ENCODE results near the gene PUSL1.

DNA sequence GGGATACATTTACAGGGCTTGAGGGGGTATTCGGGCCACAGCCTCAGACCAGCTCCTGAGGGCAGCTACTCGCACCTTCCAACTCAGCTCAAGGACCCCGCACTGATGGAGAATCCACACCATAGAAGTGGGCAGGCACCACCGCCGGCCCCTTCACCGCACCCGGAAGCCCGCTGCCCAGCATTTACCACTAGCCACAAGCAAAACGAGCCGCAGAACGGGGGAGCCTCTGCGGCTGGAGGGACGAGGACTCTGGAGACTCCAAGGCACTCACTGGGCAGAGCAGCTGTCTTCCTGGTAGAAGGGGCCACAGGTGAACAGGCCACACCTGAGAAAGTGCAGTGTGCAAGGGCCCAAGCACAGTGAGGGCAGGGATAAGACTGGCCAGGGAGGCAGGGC lies 40.1 kb upstream of the PUSL1 start:
- TF ChIP-seq, protein P1, sequence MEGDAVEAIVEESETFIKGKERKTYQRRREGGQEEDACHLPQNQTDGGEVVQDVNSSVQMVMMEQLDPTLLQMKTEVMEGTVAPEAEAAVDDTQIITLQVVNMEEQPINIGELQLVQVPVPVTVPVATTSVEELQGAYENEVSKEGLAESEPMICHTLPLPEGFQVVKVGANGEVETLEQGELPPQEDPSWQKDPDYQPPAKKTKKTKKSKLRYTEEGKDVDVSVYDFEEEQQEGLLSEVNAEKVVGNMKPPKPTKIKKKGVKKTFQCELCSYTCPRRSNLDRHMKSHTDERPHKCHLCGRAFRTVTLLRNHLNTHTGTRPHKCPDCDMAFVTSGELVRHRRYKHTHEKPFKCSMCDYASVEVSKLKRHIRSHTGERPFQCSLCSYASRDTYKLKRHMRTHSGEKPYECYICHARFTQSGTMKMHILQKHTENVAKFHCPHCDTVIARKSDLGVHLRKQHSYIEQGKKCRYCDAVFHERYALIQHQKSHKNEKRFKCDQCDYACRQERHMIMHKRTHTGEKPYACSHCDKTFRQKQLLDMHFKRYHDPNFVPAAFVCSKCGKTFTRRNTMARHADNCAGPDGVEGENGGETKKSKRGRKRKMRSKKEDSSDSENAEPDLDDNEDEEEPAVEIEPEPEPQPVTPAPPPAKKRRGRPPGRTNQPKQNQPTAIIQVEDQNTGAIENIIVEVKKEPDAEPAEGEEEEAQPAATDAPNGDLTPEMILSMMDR (conservative IDR thresholded peaks at IDR 0.05; ENCODE audit: low read depth in 2 of 2) = no peak
- TF ChIP-seq JUNB (IDR thresholded peaks at IDR 0.05; ENCODE audit: unreplicated experiment) (no peak), EZH2phosphoT487 (IDR thresholded peaks at IDR 0.05; ENCODE audit: unreplicated experiment) (no peak), REST (IDR thresholded peaks at IDR 0.05; ENCODE audit: unreplicated experiment) (no peak), NANOG (IDR thresholded peaks at IDR 0.05; ENCODE audit: borderline replicate concordance) (no peak), ZNF114 (CRISPR knock-in tag; IDR thresholded peaks at IDR 0.05) (no peak), EZH2 (IDR thresholded peaks at IDR 0.05; ENCODE audit: low read depth, unreplicated experiment) (no peak), POLR2AphosphoS5 (IDR thresholded peaks at IDR 0.05; ENCODE audit: low read depth) (no peak), ZNF331 (CRISPR knock-in tag; IDR thresholded peaks at IDR 0.05; ENCODE audit: low read depth) (no peak), ETS1 (IDR thresholded peaks at IDR 0.05) (no peak)

Data from GM23338 (cell line).